Fibroblast of the aortic adventitia (primary cell): ENCODE results near the gene P2RX2. TPM values are rescaled to one million over a fixed set of nuclear protein-coding genes. Genes with fewer than 3 reads are reported as not detected.

Experiments used
- DNase-seq: peaks from one replicate; pipeline ENCODE4 v3.0.0-alpha.2; 2010; ENCODE audit warnings: low read depth
- H3K4me3 ChIP-seq: 2 replicates; pipeline ENCODE4 v1.5.1; 2011; ENCODE audit warnings: low read depth, mild to moderate bottlenecking, control low read depth, low read length, moderate library complexity
- total RNA-seq: library from RNA; depleted of rRNA; stranded (reverse); fragments of >200 nt; gene quantifications from 2 replicates; pipeline ENCODE4 v1.2.3, GENCODE V29; 2012; ENCODE audit warnings: low replicate concordance
- TF ChIP-seq, protein P1 (sequence below): IDR thresholded peaks from 2 replicates; pipeline ENCODE4 v1.5.1; 2011; ENCODE audit warnings: mild to moderate bottlenecking, low read length, control low read depth, inconsistent platforms; ENCODE audit not compliant: insufficient read depth

P2RX2 gene
- total RNA-seq, 1 donor, result not detected

DNA sequence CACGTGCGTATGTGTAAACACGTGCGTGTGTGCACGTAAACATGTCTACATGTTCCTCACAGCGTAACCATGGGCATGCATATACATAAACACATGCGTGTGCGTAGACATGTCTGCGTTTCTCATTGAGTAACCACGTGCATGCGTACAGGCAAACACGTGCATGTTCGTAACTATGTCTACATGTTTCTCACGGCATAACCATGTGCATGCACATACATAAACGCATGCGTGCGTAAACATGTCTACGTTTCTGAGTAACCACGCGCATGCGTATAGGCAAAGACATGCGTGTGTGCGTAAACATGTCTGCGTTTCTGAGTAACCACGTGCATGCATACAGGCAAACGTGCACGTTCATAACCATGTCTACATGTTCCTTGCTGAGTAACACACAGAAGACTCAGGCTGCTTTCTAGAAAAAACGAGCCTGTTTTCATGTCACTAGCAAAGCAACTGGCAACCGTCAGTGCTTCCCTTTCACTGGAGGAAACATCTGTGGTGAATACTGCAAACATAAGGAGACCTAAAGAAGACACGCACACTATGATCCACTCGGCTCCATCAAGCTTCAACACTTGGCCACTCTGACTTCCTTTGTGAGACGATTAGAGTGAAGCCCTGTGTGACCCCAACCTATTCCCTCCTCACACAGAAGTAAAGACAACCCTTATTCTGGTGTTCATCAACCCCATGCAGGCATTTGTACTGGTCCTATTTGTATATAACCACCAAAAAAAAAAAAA lies 39.7 kb downstream of the P2RX2 start:
- H3K4me3 ChIP-seq, result no peak overlapping the region
- TF ChIP-seq, protein P1, sequence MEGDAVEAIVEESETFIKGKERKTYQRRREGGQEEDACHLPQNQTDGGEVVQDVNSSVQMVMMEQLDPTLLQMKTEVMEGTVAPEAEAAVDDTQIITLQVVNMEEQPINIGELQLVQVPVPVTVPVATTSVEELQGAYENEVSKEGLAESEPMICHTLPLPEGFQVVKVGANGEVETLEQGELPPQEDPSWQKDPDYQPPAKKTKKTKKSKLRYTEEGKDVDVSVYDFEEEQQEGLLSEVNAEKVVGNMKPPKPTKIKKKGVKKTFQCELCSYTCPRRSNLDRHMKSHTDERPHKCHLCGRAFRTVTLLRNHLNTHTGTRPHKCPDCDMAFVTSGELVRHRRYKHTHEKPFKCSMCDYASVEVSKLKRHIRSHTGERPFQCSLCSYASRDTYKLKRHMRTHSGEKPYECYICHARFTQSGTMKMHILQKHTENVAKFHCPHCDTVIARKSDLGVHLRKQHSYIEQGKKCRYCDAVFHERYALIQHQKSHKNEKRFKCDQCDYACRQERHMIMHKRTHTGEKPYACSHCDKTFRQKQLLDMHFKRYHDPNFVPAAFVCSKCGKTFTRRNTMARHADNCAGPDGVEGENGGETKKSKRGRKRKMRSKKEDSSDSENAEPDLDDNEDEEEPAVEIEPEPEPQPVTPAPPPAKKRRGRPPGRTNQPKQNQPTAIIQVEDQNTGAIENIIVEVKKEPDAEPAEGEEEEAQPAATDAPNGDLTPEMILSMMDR, result no peak
- DNase-seq, result no peak

DNA sequence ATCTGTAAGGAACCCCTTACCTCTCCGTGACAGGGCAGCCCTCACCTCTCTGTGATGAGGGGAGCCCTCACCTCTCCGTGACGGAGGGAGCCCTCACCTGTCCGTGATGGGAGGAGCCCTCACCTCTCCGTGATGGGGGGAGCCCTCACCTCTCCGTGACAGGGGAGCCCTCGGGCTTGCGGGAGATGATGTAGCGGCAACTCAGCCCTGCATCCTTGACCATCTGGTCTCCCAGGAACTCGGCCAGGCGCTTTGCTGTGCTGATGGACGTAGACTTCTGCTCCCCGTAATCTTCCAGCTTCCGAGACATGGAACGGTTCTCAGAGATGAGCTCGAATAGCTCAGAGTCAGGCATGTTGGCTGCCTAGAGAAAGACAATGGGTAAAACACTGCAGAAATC lies 40.6 kb downstream of the P2RX2 start:
- H3K4me3 ChIP-seq, result no peak overlapping the region
- DNase-seq, result no peak
- TF ChIP-seq, protein P1, result no peak

DNA sequence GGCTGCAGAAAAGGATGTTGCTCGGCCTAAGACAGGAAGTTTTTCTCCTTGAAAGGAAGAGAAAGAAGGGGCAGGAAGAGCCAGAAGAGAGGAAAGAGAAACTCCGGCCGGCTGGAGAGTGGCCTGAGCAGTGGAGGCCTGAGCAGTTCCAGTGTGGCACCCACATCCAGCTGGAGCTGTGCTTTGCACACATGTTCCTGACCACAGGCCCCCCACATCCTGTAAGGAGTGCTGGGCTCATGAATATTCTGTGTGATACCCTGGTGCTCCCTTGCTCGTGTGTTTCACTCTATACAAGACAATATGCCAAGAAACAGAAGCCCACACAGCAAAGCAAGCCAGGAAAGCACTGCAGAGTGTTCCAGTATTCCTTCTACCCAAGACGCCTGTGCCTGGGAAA lies 41.5 kb downstream of the P2RX2 start:
- H3K4me3 ChIP-seq, result no peak overlapping the region
- TF ChIP-seq, protein P1, result no peak
- no peak for DNase-seq

DNA sequence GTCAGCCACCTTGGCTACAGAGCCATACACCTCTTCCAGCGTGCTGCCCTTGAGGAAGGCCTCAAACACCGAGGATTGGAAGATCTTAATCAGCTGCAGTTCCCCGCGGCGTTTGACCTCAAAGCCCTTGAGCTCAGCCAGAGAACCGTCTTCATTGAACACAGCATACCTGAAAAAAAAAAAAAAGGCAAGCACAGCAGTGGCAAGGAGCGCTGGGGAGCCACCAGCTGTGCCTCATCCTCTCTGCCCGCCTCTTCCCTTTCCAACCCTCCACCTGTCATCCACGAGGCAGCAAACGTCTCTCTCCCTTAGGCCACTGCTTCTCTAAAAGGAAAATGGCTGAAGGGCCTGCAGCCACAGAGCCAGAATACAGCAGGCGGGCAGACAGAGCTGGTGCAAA lies 42.4 kb downstream of the P2RX2 start:
- TF ChIP-seq, protein P1, result no peak
- H3K4me3 ChIP-seq, result no peak overlapping the region
- DNase-seq, result no peak

DNA sequence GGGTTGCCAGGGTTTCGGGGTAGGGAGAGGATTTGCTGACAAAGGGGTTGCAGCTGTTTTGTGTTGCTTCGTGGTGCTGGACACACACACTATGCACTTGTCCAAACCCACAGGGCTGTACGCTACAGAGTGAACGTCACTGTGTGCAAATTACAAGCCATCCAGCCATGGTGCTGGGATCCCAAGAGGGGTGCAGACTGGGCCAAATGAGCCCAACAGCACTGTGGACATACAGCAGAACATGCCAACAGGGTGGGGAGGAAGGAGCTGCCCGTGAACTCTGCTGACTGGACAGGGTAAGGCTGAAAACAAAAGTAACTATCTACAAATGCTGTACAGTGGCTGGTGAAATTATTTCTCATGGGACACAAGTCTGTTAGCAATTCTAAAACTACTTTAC lies 43.4 kb downstream of the P2RX2 start:
- TF ChIP-seq, protein P1, result no peak
- no peak for DNase-seq
- no peak overlapping the region for H3K4me3 ChIP-seq

DNA sequence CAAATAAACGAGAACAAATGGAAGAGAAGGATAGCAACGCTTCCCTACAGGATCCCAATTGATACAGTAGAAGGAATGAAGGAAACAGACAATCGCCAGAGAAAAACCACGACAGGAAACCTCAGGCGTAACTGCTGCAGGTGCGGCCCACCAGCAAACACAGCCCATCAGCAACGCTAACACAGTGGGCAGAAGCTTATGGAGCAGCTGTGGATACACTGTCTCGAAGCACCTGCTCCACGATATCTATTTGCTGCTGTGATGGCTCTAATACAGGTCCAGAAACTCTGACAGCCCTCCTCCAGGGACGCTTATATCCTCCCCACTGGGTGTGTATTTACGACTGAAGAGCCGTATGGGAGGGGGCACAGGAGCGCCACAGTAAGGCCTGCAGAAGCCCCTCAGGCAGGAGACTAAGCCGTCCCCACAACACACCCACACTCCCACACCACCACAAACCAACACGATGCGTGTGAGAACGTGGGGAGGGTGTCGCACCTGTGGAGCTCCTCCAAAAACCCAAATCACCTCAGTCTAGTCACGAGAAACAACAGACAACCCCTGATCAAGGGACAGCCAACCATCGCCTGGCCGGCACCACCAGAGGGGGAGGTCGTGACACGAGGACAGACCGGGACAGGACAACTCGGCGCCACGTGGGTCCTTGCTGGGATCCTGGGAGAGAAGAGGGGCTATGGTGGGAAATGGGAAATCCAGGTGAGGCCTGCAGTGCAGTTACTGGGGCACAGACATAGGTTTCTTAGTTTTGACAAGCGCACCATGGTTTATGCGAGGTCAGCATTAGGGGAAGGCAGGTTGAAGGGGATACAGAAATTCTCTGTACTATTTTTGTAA lies 44.6 kb downstream of the P2RX2 start:
- no peak for DNase-seq
- TF ChIP-seq, protein P1, result no peak
- H3K4me3 ChIP-seq, result no peak overlapping the region
